Neural cell (in vitro differentiated cells): ENCODE measurements around the gene LDLRAD4.

ENCODE experiments used
- EP300 ChIP-seq: fragments of 450-650 bp; conservative IDR thresholded peaks from 2 replicates; pipeline ENCODE4 v1.6.1; 2014; ENCODE audit warnings: antibody characterized with exemption, mild to moderate bottlenecking, moderate library complexity; ENCODE audit not compliant: poor library complexity, severe bottlenecking
- EZH2 ChIP-seq: fragments of 200-600, 300-800 bp; shearing (Covaris generic), sonication (generic); IDR thresholded peaks from 2 replicates; pipeline ENCODE4 v1.6.1; 2014; ENCODE audit warnings: antibody characterized with exemption, low read length, borderline replicate concordance, mild to moderate bottlenecking; ENCODE audit not compliant: insufficient read depth, poor library complexity, severe bottlenecking
- MXI1 ChIP-seq: fragments of 450-650 bp; conservative IDR thresholded peaks from 2 replicates; pipeline ENCODE4 v1.6.1; 2014; ENCODE audit warnings: antibody characterized with exemption, mild to moderate bottlenecking; ENCODE audit not compliant: poor library complexity, severe bottlenecking
- POLR2AphosphoS5 ChIP-seq: IDR thresholded peaks from 2 replicates; pipeline ENCODE4 v1.6.1; 2012
- RAD21 ChIP-seq: fragments of 450-650 bp; conservative IDR thresholded peaks from 2 replicates; pipeline ENCODE4 v1.6.1; 2014; ENCODE audit warnings: antibody characterized with exemption, mild to moderate bottlenecking, moderate library complexity
- SMC3 ChIP-seq: fragments of 450-650 bp; conservative IDR thresholded peaks from 2 replicates; pipeline ENCODE4 v1.6.1; 2014; ENCODE audit warnings: antibody characterized with exemption, mild to moderate bottlenecking, moderate library complexity; ENCODE audit not compliant: poor library complexity
- TAF1 ChIP-seq: IDR thresholded peaks from 2 replicates; pipeline ENCODE4 v1.6.1; 2012; ENCODE audit warnings: low read depth
- TF ChIP-seq, protein P1 (sequence below): fragments of 450-650 bp; IDR thresholded peaks from 2 replicates; pipeline ENCODE4 v1.5.1; 2014; ENCODE audit warnings: antibody characterized with exemption, mild to moderate bottlenecking, moderate library complexity; ENCODE audit not compliant: poor library complexity, severe bottlenecking
- TF ChIP-seq, protein P2 (sequence below): IDR thresholded peaks from 2 replicates; pipeline ENCODE4 v1.6.1; 2012; ENCODE audit warnings: borderline replicate concordance

DNA sequence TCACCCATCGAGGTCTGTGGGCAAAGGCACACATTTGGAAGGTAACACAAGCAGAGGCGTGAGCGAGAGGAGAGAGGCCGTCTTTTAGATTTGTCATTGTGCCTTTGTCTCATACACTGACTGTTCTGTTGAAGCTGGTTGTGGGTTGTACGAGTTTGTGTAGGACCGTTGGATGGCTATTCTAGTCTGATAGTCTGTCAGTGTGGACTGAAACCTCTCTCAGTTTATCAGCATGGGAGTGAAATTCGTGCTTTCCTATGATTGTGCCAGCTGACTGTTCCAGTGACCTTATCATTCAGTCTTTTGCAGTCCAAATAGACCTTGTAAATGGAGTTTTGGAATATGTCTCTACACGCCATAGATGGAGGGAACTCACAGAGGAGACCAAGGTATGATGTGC lies 143.5 kb downstream of the LDLRAD4 start:
- TF ChIP-seq, protein P1, sequence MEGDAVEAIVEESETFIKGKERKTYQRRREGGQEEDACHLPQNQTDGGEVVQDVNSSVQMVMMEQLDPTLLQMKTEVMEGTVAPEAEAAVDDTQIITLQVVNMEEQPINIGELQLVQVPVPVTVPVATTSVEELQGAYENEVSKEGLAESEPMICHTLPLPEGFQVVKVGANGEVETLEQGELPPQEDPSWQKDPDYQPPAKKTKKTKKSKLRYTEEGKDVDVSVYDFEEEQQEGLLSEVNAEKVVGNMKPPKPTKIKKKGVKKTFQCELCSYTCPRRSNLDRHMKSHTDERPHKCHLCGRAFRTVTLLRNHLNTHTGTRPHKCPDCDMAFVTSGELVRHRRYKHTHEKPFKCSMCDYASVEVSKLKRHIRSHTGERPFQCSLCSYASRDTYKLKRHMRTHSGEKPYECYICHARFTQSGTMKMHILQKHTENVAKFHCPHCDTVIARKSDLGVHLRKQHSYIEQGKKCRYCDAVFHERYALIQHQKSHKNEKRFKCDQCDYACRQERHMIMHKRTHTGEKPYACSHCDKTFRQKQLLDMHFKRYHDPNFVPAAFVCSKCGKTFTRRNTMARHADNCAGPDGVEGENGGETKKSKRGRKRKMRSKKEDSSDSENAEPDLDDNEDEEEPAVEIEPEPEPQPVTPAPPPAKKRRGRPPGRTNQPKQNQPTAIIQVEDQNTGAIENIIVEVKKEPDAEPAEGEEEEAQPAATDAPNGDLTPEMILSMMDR = no peak
- TF ChIP-seq RAD21 (no peak), EP300 (no peak), EZH2 (no peak), MXI1 (no peak), POLR2AphosphoS5 (no peak), SMC3 (no peak), TAF1 (no peak)
- TF ChIP-seq, protein P2, sequence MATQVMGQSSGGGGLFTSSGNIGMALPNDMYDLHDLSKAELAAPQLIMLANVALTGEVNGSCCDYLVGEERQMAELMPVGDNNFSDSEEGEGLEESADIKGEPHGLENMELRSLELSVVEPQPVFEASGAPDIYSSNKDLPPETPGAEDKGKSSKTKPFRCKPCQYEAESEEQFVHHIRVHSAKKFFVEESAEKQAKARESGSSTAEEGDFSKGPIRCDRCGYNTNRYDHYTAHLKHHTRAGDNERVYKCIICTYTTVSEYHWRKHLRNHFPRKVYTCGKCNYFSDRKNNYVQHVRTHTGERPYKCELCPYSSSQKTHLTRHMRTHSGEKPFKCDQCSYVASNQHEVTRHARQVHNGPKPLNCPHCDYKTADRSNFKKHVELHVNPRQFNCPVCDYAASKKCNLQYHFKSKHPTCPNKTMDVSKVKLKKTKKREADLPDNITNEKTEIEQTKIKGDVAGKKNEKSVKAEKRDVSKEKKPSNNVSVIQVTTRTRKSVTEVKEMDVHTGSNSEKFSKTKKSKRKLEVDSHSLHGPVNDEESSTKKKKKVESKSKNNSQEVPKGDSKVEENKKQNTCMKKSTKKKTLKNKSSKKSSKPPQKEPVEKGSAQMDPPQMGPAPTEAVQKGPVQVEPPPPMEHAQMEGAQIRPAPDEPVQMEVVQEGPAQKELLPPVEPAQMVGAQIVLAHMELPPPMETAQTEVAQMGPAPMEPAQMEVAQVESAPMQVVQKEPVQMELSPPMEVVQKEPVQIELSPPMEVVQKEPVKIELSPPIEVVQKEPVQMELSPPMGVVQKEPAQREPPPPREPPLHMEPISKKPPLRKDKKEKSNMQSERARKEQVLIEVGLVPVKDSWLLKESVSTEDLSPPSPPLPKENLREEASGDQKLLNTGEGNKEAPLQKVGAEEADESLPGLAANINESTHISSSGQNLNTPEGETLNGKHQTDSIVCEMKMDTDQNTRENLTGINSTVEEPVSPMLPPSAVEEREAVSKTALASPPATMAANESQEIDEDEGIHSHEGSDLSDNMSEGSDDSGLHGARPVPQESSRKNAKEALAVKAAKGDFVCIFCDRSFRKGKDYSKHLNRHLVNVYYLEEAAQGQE = no peak
